8988T (cell line): ENCODE data around the gene SLC24A3.

ENCODE experiments used
- DNase-seq: peaks from one replicate; pipeline ENCODE4 v3.0.0; 2011

Gene SLC24A3

DNA sequence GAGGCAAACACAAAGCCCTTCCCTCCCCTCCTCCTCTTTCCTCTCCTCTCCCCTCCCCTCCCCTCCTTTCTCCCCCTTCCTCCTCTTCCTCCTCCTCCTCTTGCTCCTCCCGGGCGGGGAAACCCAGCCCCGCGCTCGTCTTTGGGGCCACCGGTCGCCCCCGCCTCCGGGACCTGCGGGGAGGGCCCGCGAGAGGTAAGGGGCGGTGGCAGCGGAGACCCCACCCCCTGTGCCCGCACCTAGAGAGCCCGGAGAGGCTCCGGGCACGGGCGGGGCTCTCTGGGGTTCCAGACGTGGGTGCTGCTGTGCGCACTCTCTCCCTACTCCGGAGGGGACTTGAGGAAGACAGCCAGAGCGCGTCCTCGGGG is 545.7 kb downstream of the SLC24A3 start, which contains the start of gene RIN2:
RIN2 (plus strand) TSS at position 126 of the 368 bp plus-strand sequence. CDS start 131,344 bp downstream, outside the sequence.
- peak; percentile 80 for DNase-seq

DNA sequence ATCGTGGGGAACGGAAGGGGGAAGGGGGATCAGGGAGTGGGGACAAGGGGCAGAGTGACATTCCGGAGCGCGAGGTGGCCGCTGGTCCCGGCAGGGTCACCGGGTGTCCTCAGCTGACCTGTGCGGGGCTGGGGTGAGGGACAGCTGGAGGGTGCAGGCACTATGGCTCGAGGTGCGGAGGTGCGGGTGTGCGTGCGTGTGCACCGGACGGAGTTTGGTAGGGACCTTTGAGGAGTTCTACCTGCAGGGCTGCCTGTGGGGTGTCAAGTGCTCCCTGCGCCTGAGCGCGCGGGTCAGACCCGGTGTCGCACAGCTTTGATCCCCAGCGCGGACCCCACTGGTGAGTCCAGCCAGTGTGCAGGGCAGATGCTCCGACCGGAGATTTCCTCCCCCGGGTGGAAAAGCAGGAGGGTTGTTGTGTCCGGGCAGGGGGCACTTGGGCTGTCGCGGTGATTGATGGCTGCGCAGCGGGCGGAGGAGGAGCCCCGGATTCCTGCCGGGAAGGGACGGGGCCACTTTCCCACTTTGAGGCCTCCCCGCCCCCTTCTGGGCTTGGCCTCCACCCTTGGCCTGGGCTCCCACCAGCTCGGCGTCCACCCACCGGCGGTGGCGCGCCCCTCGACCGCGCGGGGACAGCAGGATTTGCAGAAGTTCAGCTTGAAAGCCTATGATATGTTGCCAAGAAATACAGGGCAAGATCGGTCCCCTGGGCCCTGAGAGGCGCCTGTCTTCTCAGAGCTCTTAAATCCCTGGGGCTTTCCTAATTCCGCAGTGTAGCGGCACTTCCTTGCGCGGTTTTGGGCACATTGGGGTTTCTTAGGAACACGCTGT is 546.3 kb downstream of the SLC24A3 start:
- peak; percentile 64 for DNase-seq

DNA sequence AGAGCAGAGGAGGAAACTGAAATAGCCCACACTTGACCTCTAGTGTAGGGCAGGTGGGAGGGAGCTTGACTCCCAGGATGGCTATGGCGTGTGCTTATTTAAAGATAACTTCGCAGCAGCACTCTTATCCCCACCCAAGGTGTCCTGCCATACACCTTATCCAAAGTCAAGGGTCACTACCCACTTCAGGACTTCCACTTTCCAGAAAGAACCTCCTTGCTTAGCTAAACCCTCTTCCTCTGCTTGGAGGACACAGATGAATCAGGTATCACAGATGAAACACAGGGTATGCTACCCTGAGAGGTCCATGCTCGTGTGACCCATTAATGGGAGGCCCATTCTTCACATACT is 547.9 kb downstream of the SLC24A3 start:
- no peak for DNase-seq

DNA sequence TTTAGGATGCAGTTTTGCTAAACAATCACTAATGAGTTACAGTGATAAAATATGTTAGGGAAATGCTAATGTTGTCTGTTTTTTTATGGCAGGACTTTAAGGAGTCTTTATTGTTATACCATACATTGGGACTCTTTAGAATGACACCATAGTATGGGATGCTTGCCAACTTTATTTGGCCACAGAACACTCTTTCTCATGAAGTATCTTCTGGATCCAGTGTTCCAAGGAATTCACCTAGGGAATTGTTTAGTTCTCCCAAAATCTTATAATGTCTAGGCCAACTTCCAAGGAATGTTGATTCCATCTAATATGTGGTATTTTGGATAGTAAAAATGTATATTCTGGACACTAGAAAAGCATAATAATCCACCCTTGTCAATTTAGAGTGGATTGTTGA is 548.9 kb downstream of the SLC24A3 start:
- DNase-seq = no peak

DNA sequence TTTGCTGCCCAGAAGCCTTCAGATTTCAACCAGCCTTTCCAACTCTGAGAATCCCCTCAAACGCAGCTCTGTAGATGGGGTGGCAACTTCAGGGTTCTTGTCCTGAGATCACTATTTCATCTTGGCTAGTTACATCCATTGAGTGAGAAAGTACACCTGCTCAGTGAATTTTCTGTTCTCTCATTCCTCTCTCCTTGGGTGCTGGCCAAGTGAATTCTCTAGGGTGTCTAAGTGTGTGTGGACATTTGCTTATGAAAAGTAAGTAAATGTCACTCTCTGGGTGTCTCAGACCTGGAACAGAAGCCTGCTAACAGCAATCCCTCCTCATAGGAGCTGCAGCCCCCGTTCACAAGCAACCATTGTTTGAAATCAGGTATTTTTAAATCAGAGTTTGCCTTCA is 549.4 kb downstream of the SLC24A3 start:
- DNase-seq = no peak

DNA sequence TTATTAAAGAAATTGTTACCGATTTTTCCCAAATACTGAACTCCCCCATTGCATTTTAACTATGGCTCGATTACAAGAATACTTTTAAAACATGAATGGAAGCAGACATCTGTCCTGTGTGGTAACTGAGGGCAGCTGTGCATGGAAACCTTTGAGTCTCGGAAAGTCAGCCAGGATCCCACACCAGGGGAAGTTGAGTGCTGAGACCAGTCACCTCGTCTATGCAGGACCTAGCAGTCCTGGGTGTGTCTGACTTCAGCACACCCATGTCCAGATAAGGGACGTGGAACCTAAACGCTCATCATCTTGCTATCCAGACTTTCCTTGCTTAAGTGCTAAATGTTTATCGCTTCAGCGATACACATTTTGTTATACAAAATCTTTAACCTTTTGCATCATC is 551.8 kb downstream of the SLC24A3 start:
- DNase-seq = no peak

DNA sequence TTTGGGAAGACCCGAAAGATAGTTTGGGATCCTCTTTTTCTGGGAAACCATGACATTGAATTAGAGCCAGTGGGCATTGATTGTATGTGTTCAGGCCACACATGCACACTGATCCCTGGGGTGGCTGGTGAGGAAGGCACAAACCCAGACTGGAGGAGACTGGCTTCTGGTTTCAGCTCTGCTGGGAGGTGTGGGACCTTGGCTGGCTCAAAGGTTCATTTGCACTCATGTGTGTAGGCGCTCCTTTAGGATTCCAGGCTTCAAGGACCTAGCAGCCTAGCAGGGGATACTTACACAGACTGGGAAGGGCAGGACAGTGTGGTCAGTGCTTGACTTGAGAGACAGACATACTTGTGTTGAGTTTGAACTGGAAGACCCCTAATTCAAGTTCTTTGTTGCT is 552.8 kb downstream of the SLC24A3 start:
- DNase-seq = no peak

DNA sequence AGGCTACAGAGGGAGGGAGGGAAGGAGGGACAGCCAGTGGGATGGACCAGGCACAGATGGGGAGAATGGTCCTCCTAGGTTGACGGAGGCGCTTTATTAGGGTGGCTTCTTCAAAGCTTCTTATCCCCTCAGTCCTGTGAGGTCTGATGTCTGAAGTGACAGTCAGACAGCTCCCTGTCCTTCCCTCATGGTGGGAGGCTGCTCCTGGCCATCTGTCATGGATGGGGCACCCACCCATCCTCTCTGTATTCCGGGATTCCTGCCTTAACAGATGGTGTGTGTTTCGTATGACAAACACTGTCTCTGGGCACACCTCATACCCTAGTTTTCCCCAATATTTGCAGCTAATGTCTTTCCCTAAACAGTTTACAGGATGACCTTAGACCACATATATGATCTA is 553.5 kb downstream of the SLC24A3 start:
- no peak for DNase-seq

DNA sequence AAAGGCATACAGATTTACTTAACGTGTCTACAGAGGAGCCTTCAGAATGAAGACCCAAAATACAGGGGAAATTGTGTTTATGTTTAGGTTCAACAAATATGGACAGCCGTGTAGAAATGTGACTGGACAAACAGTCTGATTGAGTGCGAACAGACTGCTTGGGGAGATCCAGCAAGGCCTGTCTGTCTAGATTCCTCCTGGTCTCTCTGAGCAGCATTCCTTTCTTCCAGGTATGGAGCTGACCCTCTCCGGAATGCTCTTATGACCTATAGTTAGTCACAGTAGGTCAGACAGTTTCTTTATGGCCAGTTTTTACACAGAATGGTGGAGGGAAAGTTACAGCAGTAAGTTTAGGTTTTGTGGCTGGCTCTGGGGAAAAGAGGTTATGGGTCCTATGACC is 554.6 kb downstream of the SLC24A3 start:
- DNase-seq = no peak

DNA sequence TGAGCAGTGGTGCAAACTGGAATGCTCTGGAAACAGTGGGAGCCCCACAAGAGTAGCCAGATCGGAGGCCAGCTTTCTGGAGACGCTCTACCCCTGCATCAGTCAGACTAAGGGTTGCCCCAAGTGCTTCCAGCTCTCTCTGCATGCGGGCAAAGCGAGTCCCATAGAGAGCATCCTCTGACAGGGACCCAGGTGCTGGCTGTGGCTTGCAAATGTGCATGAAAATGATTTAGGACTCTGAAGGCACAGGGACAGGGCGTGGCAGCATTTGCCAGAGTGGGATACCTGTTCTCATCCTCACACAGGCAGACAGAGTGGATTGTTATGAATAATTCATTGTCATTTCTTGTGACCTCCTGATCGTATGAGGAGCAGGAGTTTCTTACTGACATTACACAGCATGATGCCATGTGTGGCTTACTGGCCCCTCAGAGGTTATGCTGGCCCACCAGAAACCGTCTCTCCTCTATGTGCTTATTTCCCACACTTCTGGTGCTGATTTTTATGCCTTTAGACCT is 555.9 kb downstream of the SLC24A3 start:
- no peak for DNase-seq

DNA sequence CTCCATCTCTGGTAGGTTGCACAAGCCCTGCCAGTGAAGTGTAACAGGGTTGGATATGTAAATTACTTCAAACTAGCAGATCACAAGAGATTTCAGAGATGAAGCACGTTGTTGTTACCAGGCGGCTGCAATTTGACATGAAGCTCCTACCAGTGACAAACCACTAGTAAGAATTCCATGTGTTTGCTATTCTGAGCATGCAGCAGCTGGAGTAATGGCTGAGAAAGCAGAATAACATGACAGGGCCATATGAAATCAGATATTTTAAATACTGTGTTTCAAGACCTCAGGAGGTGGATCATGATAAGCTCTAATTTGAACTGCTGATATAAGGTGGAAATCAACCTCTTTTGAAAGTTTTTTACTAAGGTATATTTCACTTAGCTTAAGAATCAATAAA is 557.1 kb downstream of the SLC24A3 start:
- DNase-seq = no peak

DNA sequence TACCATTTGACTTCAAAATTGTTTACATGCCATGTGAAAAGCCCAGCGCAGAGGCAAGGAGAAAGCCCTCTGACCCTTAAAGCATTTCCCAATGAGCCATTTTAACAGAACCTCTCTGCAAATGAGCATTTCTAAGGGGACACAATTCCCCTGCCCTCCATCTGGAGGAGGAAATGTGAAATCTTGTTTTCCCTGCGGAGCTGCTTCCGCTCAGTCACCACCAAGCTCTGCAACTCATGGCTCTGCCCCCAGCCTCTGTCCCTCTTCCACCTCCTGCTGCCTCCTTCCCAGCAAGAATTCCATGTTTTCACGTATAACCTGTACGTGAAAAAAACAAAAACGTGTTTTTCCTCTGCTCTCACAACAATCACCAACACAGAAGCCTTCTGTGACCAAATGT is 557.9 kb downstream of the SLC24A3 start:
- no peak for DNase-seq

DNA sequence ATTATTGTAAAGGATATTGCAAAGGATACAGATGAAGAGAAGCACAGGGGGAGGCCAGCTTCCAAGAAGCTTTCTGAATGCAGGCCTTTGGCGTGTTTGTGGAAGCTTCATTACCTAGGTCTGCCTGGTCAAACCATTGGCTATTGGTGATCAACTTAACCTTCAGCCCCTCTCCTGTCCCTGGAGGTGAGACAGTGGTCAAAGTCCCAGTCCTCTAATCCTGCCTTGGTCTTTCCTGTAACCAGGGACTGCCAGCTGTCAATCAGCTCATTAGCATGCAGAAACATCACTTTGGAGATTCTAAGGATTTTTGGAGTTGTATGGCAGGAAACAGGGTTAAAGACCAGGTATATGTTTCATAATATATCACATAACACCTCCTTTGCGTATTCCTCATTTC is 558.6 kb downstream of the SLC24A3 start:
- DNase-seq = no peak
